Stomach smooth muscle (tissue), 2 donors: ENCODE data around the gene EBF3.
A peak's percentile ranks its signal among the peaks of the same experiment; 100 is the strongest.

ENCODE experiments used
- H3K27ac ChIP-seq: one replicate; pipeline ENCODE4 v1.7.0; 2013; ENCODE audit warnings: mild to moderate bottlenecking, low read length, inconsistent platforms
- H3K27me3 ChIP-seq, 2 donors: one replicate each; pipeline ENCODE4 v1.7.0; 2013; ENCODE audit warnings: low read length in 2 of 2; ENCODE audit not compliant: insufficient read depth in 2 of 2, control insufficient read depth in 1 of 2
- H3K36me3 ChIP-seq, 2 donors: one replicate each; pipeline ENCODE4 v1.7.0; 2013; ENCODE audit warnings: low read length in 2 of 2; ENCODE audit not compliant: control insufficient read depth in 2 of 2, insufficient read depth in 2 of 2
- H3K4me1 ChIP-seq: one replicate; pipeline ENCODE4 v1.7.0; 2013; ENCODE audit warnings: low read length; ENCODE audit not compliant: control insufficient read depth, insufficient read depth
- H3K4me3 ChIP-seq, 2 donors: one replicate each; pipeline ENCODE4 v1.7.0; 2013; ENCODE audit warnings: low read length in 2 of 2
- H3K9ac ChIP-seq, 2 donors: one replicate each; pipeline ENCODE4 v1.7.0; 2013; ENCODE audit warnings: low read length in 2 of 2, mild to moderate bottlenecking in 1 of 2
- H3K9me3 ChIP-seq, 2 donors: one replicate each; pipeline ENCODE4 v1.7.0; 2013; ENCODE audit warnings: low read length in 2 of 2; ENCODE audit not compliant: control insufficient read depth in 2 of 2
- donor health status: healthy.
- donor health status: Pancreatic carcinoma.

Gene EBF3

DNA sequence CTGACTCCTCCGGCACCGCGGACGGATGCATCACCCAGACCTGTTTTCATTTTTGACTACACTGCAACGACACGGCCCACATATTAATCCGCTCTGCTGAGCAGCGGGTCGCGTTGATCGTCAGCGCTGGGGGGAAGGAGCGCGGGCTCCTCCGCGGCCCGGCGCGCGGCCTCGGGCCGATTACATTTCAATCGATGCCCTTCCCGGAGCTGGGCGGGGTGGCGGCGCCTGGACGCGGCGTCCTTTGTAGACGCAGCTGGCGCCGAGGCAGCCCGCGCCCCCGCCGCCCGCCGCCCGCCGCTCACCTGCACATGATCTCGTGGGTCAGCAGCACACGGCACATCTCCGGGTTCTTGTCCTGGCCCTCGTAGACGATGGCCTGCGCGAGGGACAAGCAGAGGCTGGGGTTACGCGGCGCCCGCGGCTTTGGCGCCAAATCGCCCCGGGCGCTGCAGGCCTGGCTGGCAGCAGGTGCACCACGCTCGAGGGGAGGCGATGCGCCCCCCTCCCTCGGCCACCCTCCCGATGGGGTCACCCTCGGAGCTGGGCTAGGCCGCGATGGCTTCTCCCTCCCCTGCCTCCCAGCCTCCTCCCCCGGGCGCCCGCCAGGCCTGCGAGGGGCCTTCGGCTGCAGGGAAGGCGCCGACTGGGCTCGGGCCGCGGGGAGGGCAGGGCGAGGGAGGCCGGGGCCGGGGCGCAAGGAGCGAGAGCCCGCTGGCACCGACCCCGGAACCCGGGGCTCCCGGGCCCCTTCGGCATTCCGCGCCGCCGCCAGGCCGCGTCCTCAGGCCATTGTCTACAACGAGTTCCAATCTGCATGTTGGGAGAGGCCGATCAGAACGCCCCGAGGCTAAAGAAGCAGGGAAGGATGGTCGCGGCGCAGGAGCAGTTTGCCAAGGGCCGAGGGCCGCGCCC is 5.2 kb downstream of the EBF3 start:
- Histone ChIP-seq H3K36me3 (no peaks in the 10 kb centered on the region), H3K4me1 (peaks cover 31% of the 10 kb centered on the region), H3K9ac (no peak overlapping the region), H3K4me3 (peak overlapping the region in 1 of 2 donors; percentile 54), H3K27me3 (peaks cover 52 to 86% of the 10 kb centered on the region in 2 donors), H3K27ac (no peak overlapping the region), H3K9me3 (peaks cover 0 to 2% of the 10 kb centered on the region in 2 donors)

- Histone ChIP-seq H3K36me3 (no peaks in the 10 kb centered on the region), H3K4me3 (peak overlapping the region in 1 of 2 donors; percentile 47), H3K9me3 (peaks cover 0 to 2% of the 10 kb centered on the region in 2 donors), H3K9ac (no peak overlapping the region), H3K27ac (no peak overlapping the region), H3K4me1 (peaks cover 24% of the 10 kb centered on the region), H3K27me3 (peaks cover 56 to 85% of the 10 kb centered on the region in 2 donors)
Observed at GRCh38 chr10:129958148-129958628, 5.9 kb downstream of the EBF3 start.

- H3K9me3 ChIP-seq = no peaks in the 10 kb centered on the region
- no peak overlapping the region for H3K27ac ChIP-seq
- no peak overlapping the region for H3K4me3 ChIP-seq
- H3K36me3 ChIP-seq = no peaks in the 10 kb centered on the region
- peaks cover 47 to 77% of the 10 kb centered on the region in 2 donors for H3K27me3 ChIP-seq
- peaks cover 21% of the 10 kb centered on the region for H3K4me1 ChIP-seq
- H3K9ac ChIP-seq = no peak overlapping the region
Observed at GRCh38 chr10:129956876-129957673, 7.0 kb downstream of the EBF3 start.

DNA sequence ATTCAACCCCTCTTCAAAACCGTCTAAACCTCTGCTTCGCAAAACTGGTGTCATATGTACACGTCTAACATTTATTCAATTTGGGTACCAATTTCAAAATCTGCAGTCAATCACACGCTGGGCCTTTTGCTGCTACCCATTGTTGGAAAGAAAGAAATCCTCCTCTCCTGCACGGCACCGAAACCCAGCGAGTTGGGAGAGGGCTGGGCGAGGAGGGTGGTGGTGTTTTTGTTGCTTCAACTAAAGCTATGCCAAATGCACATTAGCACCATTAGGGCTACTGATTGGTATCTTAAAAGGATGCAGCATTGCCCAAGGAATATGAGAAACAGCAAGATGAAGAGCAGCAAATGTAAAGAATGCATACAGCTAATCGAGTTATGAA is 7.8 kb downstream of the EBF3 start:
- no peak overlapping the region for H3K9ac ChIP-seq
- peaks cover 42 to 69% of the 10 kb centered on the region in 2 donors for H3K27me3 ChIP-seq
- peaks cover 21% of the 10 kb centered on the region for H3K4me1 ChIP-seq
- H3K9me3 ChIP-seq = no peaks in the 10 kb centered on the region
- no peaks in the 10 kb centered on the region for H3K36me3 ChIP-seq
- H3K4me3 ChIP-seq = no peak overlapping the region
- H3K27ac ChIP-seq = no peak overlapping the region

GRCh38 chr10:129955601-129956285 is 8.3 kb downstream of the EBF3 start:
- Histone ChIP-seq H3K4me1 (peaks cover 23% of the 10 kb centered on the region), H3K9me3 (no peaks in the 10 kb centered on the region), H3K36me3 (no peaks in the 10 kb centered on the region), H3K27me3 (peaks cover 37 to 63% of the 10 kb centered on the region in 2 donors), H3K27ac (no peak overlapping the region), H3K9ac (no peak overlapping the region), H3K4me3 (no peak overlapping the region)

GRCh38 chr10:129954492-129955315 is 9.4 kb downstream of the EBF3 start:
- Histone ChIP-seq H3K9me3 (no peaks in the 10 kb centered on the region), H3K27me3 (peaks cover 26 to 53% of the 10 kb centered on the region in 2 donors)

GRCh38 chr10:129953119-129954051 is 10.7 kb downstream of the EBF3 start:
- H3K9me3 ChIP-seq = no peaks in the 10 kb centered on the region
- no peak overlapping the region for H3K27ac ChIP-seq
- peaks cover 26 to 40% of the 10 kb centered on the region in 2 donors for H3K27me3 ChIP-seq
- H3K4me1 ChIP-seq = peaks cover 12% of the 10 kb centered on the region
- no peaks in the 10 kb centered on the region for H3K36me3 ChIP-seq
- H3K4me3 ChIP-seq = no peak overlapping the region
- no peak overlapping the region for H3K9ac ChIP-seq

More at GRCh38 chr10:129954492-129955315, 9.4 kb downstream of the EBF3 start:
- H3K9ac ChIP-seq = no peak overlapping the region
- peaks cover 19% of the 10 kb centered on the region for H3K4me1 ChIP-seq
- H3K4me3 ChIP-seq = no peak overlapping the region
- H3K36me3 ChIP-seq = no peaks in the 10 kb centered on the region
- H3K27ac ChIP-seq = no peak overlapping the region

GRCh38 chr10:129952378-129953118 is 11.5 kb downstream of the EBF3 start:
- Histone ChIP-seq H3K27me3 (peaks cover 20 to 31% of the 10 kb centered on the region in 2 donors), H3K4me3 (no peak overlapping the region), H3K9ac (no peak overlapping the region), H3K9me3 (no peaks in the 10 kb centered on the region), H3K4me1 (peaks cover 12% of the 10 kb centered on the region), H3K27ac (no peak overlapping the region), H3K36me3 (no peaks in the 10 kb centered on the region)

- H3K36me3 ChIP-seq = no peaks in the 10 kb centered on the region
- no peak overlapping the region for H3K9ac ChIP-seq
- no peaks in the 10 kb centered on the region for H3K9me3 ChIP-seq
- H3K27ac ChIP-seq = no peak overlapping the region
- peaks cover 13 to 27% of the 10 kb centered on the region in 2 donors for H3K27me3 ChIP-seq
- no peak overlapping the region for H3K4me3 ChIP-seq
- H3K4me1 ChIP-seq = peaks cover 12% of the 10 kb centered on the region
Observed at GRCh38 chr10:129951970-129952265, 12.2 kb downstream of the EBF3 start.
